GM18502 (cell line): ENCODE data around the gene NPRL2.

Source experiments
- ATAC-seq: cut with Tn5 transposase; IDR thresholded peaks from one replicate; pipeline ENCODE4 v1.9.1; 2021; ENCODE audit warnings: mild to moderate bottlenecking; ENCODE audit not compliant: unreplicated experiment, poor library complexity

Gene NPRL2

GRCh38 chr3:50374363-50375257 is 24.0 kb upstream of the NPRL2 start:
- no peak for ATAC-seq

- no peak for ATAC-seq
Observed at GRCh38 chr3:50373146-50374051, 22.8 kb upstream of the NPRL2 start.

DNA sequence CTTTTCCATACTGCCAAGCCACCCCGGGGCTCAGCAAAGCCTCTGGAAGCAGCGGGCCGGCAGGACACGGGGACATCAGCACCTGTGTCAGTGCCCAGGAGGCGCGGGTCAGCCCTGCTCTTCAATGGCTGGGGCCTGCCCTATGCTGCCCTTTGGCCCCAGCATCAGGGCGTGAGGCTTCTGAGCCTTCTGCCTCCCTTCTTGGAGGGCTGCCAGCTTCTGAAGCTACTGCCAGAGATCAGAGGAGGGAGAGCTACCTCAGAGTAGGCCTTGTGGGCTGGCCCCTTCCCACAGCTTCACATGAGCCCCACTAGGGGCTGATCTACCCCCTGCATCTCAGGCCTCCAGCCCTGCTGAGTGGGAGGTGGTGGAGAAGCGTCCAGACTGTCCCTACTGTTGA is 21.8 kb upstream of the NPRL2 start:
- no peak for ATAC-seq

DNA sequence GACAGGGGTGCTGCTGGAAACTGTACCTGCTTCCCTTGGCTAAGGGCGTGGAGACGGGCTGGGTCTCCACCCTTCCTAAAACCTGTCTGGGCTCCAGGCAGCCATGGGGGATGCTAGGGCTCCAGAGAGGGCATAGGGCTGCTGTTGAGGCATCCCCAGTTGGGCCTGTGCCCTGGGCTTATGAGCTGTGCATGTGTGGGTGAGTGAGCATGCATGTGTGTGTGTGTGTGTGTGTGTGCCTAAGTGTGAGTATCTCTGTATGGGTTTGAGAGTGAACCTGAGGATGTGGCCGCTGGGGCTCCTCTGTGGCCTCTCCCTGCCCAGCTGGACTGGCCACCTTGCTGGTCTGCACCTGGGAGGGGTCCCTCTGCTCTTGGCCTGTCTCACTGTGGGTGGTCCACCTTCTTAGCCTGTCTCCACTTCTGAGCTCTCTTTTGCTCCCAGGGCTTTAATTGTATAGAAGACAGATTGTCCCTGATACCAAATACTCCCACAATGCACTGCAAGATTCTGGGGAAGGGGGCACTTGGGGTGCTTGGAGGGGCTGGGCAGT is 20.6 kb upstream of the NPRL2 start:
- no peak for ATAC-seq

GRCh38 chr3:50370594-50370993 is 20.0 kb upstream of the NPRL2 start:
- ATAC-seq: no peak

GRCh38 chr3:50369012-50369670 is 18.6 kb upstream of the NPRL2 start:
- ATAC-seq: no peak

- ATAC-seq: no peak
Observed at GRCh38 chr3:50365842-50366220, 15.3 kb upstream of the NPRL2 start.

- peak; percentile 89 for ATAC-seq
Observed at GRCh38 chr3:50365080-50365841, 14.7 kb upstream of the NPRL2 start.

DNA sequence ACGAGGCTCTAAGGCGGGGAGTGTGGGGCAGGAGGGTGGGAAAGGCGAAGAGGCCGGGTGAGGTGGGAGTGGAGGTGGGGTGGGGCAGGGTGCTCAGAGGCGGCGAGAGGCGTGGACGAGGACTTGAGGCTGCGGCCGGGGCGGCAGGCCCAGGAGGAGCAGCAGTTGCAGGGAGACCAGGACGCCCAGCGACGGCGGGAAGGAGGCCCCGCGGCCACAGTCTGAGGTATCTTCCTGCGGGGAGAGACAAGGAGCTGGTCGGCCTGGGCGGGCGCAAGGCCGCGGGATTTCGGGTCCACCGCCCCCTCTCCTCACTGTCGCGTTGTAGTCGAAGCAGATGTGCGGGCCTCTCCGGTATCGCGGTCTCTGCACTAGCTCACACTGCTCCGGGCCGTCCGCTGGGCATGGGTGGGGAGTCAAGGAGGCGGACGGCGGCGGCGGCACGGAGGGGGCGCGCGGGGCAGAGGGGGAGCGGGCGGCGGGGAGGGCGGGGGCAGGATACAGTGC is 14.1 kb upstream of the NPRL2 start:
- no peak for ATAC-seq

GRCh38 chr3:50359760-50360110 is 9.2 kb upstream of the NPRL2 start:
- peak; percentile 21 for ATAC-seq

- ATAC-seq: peak; percentile 99
Observed at GRCh38 chr3:50358911-50359759, 8.6 kb upstream of the NPRL2 start, which contains the start of gene TMEM115. TSS of gene TMEM115 (minus strand) at chr3:50359521. CDS start at chr3:50359063, 458 bp downstream.

DNA sequence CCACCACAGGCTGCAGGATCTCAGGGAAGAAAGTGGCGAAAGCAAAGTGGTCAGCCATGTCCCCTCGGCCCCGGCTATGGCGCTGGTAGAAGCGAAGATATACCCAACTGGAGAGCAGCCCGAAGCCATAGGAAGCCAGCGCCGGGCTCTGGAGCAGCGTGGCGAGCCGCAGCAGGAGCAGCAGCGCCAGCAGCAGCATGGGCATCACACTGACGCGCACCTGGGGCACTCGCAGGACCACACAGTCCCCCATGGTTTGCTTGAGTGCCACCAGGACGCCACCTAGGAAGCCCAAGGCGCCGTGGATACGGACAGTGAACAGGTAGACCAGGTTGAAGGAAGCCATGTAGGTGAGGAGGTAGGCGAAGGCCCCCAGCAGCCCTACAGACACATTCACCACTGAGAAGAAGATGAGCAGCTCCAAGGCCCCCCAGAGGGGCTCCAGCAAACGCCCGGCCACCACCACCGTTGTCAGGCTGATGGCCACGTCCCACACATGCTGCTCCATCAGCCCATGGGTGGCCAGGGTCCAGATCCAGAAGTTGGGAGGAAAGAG is 7.9 kb upstream of the NPRL2 start:
- no peak for ATAC-seq

DNA sequence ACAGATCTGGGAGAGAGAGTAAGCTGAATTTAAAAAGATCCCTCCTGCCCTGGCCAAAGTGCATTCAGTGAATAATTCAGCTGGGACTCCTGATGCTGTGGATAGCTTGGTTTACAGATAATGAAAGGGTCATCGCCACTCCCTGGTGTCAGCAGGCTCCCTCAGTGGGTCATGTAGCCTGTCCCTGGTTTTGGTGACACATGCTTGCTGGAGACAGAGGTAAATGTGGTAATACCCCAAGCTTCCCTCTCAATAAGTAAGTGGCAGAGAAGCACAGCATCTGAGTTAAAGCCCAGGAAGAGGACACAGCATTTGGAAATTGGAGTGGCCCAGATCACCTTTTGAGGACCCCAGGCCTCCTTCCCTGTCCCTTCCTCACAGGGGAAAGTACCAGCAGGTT is 6.9 kb upstream of the NPRL2 start:
- no peak for ATAC-seq

DNA sequence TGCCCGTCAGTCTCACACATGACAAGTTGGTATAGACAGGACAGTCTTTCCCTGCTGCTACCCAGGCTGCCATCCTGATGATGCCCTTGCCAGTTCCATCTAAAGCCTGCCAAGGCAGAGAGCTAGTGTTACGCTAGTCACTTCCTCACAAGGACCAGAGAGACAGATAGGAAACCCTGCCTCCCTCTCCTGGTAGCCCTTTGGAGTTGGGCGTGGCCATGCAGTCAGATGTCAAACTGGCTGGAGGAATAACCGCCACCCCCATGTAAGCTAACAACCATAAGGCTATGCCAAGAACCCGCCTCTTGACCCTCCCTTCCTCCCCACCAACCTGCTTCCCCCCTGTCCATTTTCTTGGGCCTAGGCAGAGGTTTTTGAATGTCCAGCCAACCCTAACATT is 6.0 kb upstream of the NPRL2 start:
- no peak for ATAC-seq

DNA sequence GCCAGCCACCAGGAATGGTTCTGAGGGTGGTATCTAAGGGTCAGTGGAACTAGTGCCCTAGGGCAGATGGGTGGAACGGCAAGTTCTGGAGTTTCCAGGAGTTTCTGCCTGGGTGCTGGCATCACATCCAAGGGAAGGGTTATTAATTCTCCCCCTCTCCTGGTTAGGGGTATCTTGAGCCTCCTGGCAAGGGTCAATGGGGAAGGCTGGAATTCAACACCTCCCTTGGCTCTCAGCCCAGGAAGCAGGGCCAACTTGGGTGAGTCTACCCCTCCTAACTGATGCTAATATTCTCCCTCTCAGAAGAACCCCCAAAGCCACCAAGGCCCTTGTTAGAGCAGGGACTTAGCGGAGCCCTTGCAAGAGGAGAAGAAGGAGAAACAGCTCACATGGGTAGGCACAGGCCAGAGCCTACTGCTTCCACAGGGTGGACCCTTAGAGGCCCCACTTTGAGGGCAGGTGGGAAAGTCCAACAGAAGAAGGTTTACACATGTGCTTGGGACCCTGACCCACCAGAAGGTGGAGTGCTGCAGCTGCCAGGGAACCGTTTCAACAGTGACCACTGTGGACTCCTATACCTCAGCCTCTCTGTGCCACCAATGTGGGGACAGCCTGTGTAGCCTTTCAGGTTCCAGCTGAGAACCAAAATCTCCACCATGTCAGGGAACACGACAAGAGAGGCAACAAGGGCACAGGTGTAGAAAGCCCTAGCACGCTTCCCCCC is 5.4 kb upstream of the NPRL2 start:
- ATAC-seq: no peak

GRCh38 chr3:50354850-50355249 is 4.3 kb upstream of the NPRL2 start:
- ATAC-seq: no peak

DNA sequence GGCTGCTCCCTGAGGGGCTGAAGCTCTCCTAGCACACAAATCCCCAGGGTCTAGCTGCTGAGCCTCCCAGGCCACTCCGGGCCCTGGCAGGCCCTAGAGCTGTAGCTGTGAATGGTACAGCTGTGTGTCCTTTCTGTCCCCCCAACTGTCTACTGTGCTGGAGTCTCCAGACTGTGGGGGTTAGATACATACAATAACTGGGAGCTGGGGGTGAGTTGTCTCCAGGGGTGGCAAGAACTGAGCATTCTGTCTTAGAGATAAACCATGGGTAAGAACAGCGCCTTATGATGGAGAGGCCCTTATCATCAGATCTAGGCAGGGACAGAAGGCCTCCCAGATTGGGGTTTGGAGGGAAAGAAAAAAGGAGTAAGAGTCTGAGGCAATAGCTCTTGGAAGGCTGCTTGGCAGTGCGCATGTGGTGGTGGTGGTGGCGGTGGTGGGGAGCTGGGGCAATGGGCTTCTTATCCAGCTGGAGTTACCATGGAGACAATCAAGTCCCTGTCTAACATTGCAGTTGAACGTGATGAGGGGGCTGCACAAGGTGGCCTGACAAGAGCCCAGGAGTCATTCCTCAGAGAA is 3.7 kb upstream of the NPRL2 start:
- ATAC-seq: no peak
